CD4-positive, alpha-beta T cell (primary cell): ENCODE data around the gene BCL11B. TPM values are rescaled to one million over a fixed set of nuclear protein-coding genes. Genes with fewer than 3 reads are reported as not detected.

Experiments used
- ATAC-seq: fragments of 200-7000 bp; cut with Tn5 transposase; one replicate; pipeline ENCODE4 v1.10.0; 2022; ENCODE audit warnings: mild to moderate bottlenecking; ENCODE audit not compliant: poor library complexity
- CTCF ChIA-PET: fragments of 350-600 bp; sonication (Branson Sonifier 250); formaldehyde crosslinking; loops from one replicate; lab custom pipeline; 2021; ENCODE audit warnings: antibody characterized with exemption, inconsistent platforms; lab: Charles Lee
- POLR2A ChIA-PET: fragments of 350-600 bp; sonication (Branson Sonifier 250); formaldehyde crosslinking; loops from one replicate; lab custom pipeline; 2021; ENCODE audit warnings: antibody characterized with exemption, inconsistent platforms; lab: Charles Lee
- DNase-seq, 14 experiments: peaks; one replicate each; pipeline ENCODE4 v3.0.0-alpha.2; 2013 to 2020; ENCODE audit warnings: mixed read lengths in 2 of 14
- H3K27ac ChIP-seq, 2 donors: one replicate each; pipeline versions ENCODE4 v1.5.1 to v1.7.0; 2013; ENCODE audit warnings: low read length in 2 of 2, low read depth in 1 of 2, mild to moderate bottlenecking in 1 of 2
- H3K27me3 ChIP-seq, 2 experiments: 1 replicate in 1 of 2; 2 replicates in 1 of 2; pipeline versions ENCODE4 v1.6.1 to v1.7.0; 2013; ENCODE audit warnings: low read length in 2 of 2, control low read depth in 1 of 2, mild to moderate bottlenecking in 1 of 2, moderate library complexity in 1 of 2; ENCODE audit not compliant: insufficient read depth in 2 of 2, control insufficient read depth in 1 of 2
- H3K36me3 ChIP-seq: one replicate; pipeline ENCODE4 v1.6.1; 2013; ENCODE audit warnings: low read length, control low read depth; ENCODE audit not compliant: insufficient read depth
- H3K4me1 ChIP-seq: one replicate; pipeline ENCODE4 v1.6.1; 2013; ENCODE audit warnings: low read length, control low read depth; ENCODE audit not compliant: insufficient read depth
- H3K4me3 ChIP-seq: one replicate; pipeline ENCODE4 v1.5.1; 2013; ENCODE audit warnings: mild to moderate bottlenecking, low read length, moderate library complexity
- H3K9me3 ChIP-seq, 2 experiments: 1 replicate in 1 of 2; 2 replicates in 1 of 2; pipeline versions ENCODE4 v1.6.1 to v1.7.0; 2013; ENCODE audit warnings: low read length in 2 of 2, mild to moderate bottlenecking in 2 of 2, control low read depth in 1 of 2, moderate library complexity in 1 of 2; ENCODE audit not compliant: control insufficient read depth in 1 of 2, insufficient read depth in 1 of 2
- H3K27ac Mint-ChIP-seq: one replicate; pipeline ENCODE4 v1.8.0; 2020; ENCODE audit warnings: mixed read lengths
- H3K27me3 Mint-ChIP-seq: one replicate; pipeline ENCODE4 v1.8.0; 2021; ENCODE audit warnings: mixed read lengths
- H3K36me3 Mint-ChIP-seq: one replicate; pipeline ENCODE4 v1.8.0; 2021; ENCODE audit warnings: low read depth, mixed read lengths
- H3K4me1 Mint-ChIP-seq: one replicate; pipeline ENCODE4 v1.8.0; 2021; ENCODE audit warnings: low read depth, mixed read lengths
- H3K4me3 Mint-ChIP-seq: one replicate; pipeline ENCODE4 v1.8.0; 2020; ENCODE audit warnings: mild to moderate bottlenecking, mixed read lengths
- H3K9me3 Mint-ChIP-seq: one replicate; pipeline ENCODE4 v1.8.0; 2020; ENCODE audit warnings: mixed read lengths
- CTCF ChIP-seq: fragments of 200-600 bp; IDR thresholded peaks from one replicate; pipeline ENCODE4 v1.8.0; 2022; ENCODE audit warnings: antibody characterized with exemption, mild to moderate bottlenecking
- intact Hi-C, 2 experiments: fragments of 100-400 bp; cut with DNase I in 1 of 2; cut with micrococcal nuclease in 1 of 2; formaldehyde crosslinking; loops; one replicate each; pipeline versions ENCODE4 v1.15.1 to v1.9.0; 2023 to 2025; cut with DNase I, micrococcal nuclease
- total RNA-seq, 174 experiments: library from RNA in 2 of 174; stranded (reverse) in 2 of 174; gene quantifications; one replicate each; pipeline ENCODE4 v1.2.3 and lab custom pipeline; 2021 to 2026

The BCL11B gene
- total RNA-seq, 2 experiments from 2014 or later = 244 to 254 TPM

- peaks cover 18% of the 10 kb centered on the region for H3K4me1 ChIP-seq
- H3K9me3 ChIP-seq = no peaks in the 10 kb centered on the region
- H3K27me3 Mint-ChIP-seq = peaks cover 4% of the 10 kb centered on the region
- DNase-seq (no peak), ATAC-seq (no peak)
- intact Hi-C loops = no loop called here
- TF ChIP-seq CTCF = no peak
- no peak overlapping the region for H3K4me3 Mint-ChIP-seq
- H3K9me3 Mint-ChIP-seq = no peaks in the 10 kb centered on the region
- H3K27ac ChIP-seq = no peak overlapping the region
- H3K36me3 Mint-ChIP-seq = no peaks in the 10 kb centered on the region
- ChIA-PET POLR2A (interaction anchor here (0.6 to 1.5 kb wide), 2 partner anchors 13 to 90 kb away, joined by 3 to 7 read pairs; no protein-coding TSS in a partner anchor), CTCF (no interaction called here)
- no peaks in the 10 kb centered on the region for H3K27me3 ChIP-seq
- no peak overlapping the region for H3K27ac Mint-ChIP-seq
- H3K4me1 Mint-ChIP-seq = peaks cover 45% of the 10 kb centered on the region
- no peak overlapping the region for H3K4me3 ChIP-seq
- H3K36me3 ChIP-seq = no peaks in the 10 kb centered on the region
These were observed 8.2 kb upstream of the BCL11B start for GRCh38 chr14:99280066-99280731.

GRCh38 chr14:99278836-99279235 lies 6.8 kb upstream of the BCL11B start:
- no peaks in the 10 kb centered on the region for H3K9me3 ChIP-seq
- no peaks in the 10 kb centered on the region for H3K9me3 Mint-ChIP-seq
- no peak for DNase-seq
- H3K27me3 ChIP-seq = no peaks in the 10 kb centered on the region
- H3K4me3 ChIP-seq = no peak overlapping the region
- no peak for ATAC-seq
- peaks cover 4% of the 10 kb centered on the region for H3K27me3 Mint-ChIP-seq
- H3K27ac Mint-ChIP-seq = no peak overlapping the region
- no peak overlapping the region for H3K27ac ChIP-seq
- H3K4me1 Mint-ChIP-seq = peaks cover 52% of the 10 kb centered on the region
- intact Hi-C loops = loop anchor here (5.0 to 10.0 kb wide), 2 partner anchors 1054 to 1972 kb away; no protein-coding TSS in a partner anchor
- no peak for TF ChIP-seq CTCF
- no peak overlapping the region for H3K4me3 Mint-ChIP-seq
- ChIA-PET CTCF (no interaction called here), POLR2A (no interaction called here)
- H3K36me3 Mint-ChIP-seq = no peaks in the 10 kb centered on the region
- H3K36me3 ChIP-seq = no peaks in the 10 kb centered on the region
- H3K4me1 ChIP-seq = peaks cover 30% of the 10 kb centered on the region

GRCh38 chr14:99277530-99277929 lies 5.5 kb upstream of the BCL11B start:
- no peak overlapping the region for H3K4me3 Mint-ChIP-seq
- no peak for ATAC-seq
- no peak overlapping the region for H3K27ac Mint-ChIP-seq
- intact Hi-C loops = loop anchor here (5.0 to 10.0 kb wide), 2 partner anchors 1053 to 1970 kb away; no protein-coding TSS in a partner anchor
- H3K27me3 Mint-ChIP-seq = peaks cover 4% of the 10 kb centered on the region
- ChIA-PET POLR2A (interaction anchor here (0.7 to 1.0 kb wide), 3 partner anchors 42 to 1141 kb away, joined by 3 to 4 read pairs (median 3); no protein-coding TSS in a partner anchor), CTCF (interaction anchor here (0.8 kb wide), 1 partner anchor 42 kb away, joined by 3 read pairs; no protein-coding TSS in a partner anchor)
- no peaks in the 10 kb centered on the region for H3K9me3 ChIP-seq
- peaks cover 4% of the 10 kb centered on the region for H3K36me3 Mint-ChIP-seq
- no peaks in the 10 kb centered on the region for H3K9me3 Mint-ChIP-seq
- DNase-seq = peak in 2 of 14 experiments; percentile 14 to 25
- no peaks in the 10 kb centered on the region for H3K27me3 ChIP-seq
- no peak overlapping the region for H3K27ac ChIP-seq
- TF ChIP-seq CTCF = no peak
- peaks cover 59% of the 10 kb centered on the region for H3K4me1 Mint-ChIP-seq
- no peaks in the 10 kb centered on the region for H3K36me3 ChIP-seq
- no peak overlapping the region for H3K4me3 ChIP-seq
- peaks cover 43% of the 10 kb centered on the region for H3K4me1 ChIP-seq
